Neural progenitor cell (in vitro differentiated cells): ENCODE results near the gene ILKAP. TPM values are rescaled to one million over a fixed set of nuclear protein-coding genes. Genes with fewer than 3 reads are reported as not detected.

Source experiments
- DNase-seq: peaks from one replicate; pipeline ENCODE4 v3.0.0-alpha.2; 2016; ENCODE audit warnings: low spot score
- H2AFZ ChIP-seq: fragments of 200-600 bp; sonication (generic); replicated peaks from 2 replicates; pipeline ENCODE4 v1.6.1; 2016; ENCODE audit warnings: antibody characterized with exemption
- H3F3A ChIP-seq: fragments of 200-600 bp; sonication (generic); 2 replicates; pipeline ENCODE4 v1.6.1; 2016; ENCODE audit warnings: antibody characterized with exemption, low read depth
- H3K27ac ChIP-seq: fragments of 200-600 bp; sonication (generic); 2 replicates; pipeline ENCODE4 v1.5.1; 2016; ENCODE audit warnings: mild to moderate bottlenecking
- H3K27me3 ChIP-seq: fragments of 200-600 bp; sonication (generic); 2 replicates; pipeline ENCODE4 v1.6.1; 2016; ENCODE audit warnings: mild to moderate bottlenecking, moderate library complexity
- H3K36me3 ChIP-seq: fragments of 200-600 bp; sonication (generic); 2 replicates; pipeline ENCODE4 v1.5.1; 2016
- H3K4me1 ChIP-seq: fragments of 200-600 bp; sonication (generic); 2 replicates; pipeline ENCODE4 v1.6.1; 2016; ENCODE audit warnings: mixed run types
- H3K4me2 ChIP-seq: fragments of 200-600 bp; sonication (generic); 2 replicates; pipeline ENCODE4 v1.6.1; 2016
- H3K4me3 ChIP-seq: fragments of 200-600 bp; sonication (generic); 2 replicates; pipeline ENCODE4 v1.5.1; 2016
- H3K79me2 ChIP-seq: fragments of 200-600 bp; sonication (generic); 2 replicates; pipeline ENCODE4 v1.6.1; 2016; ENCODE audit warnings: low read depth
- H3K9ac ChIP-seq: fragments of 200-600 bp; sonication (generic); 2 replicates; pipeline ENCODE4 v1.6.1; 2016
- H3K9me3 ChIP-seq: fragments of 200-600 bp; sonication (generic); 2 replicates; pipeline ENCODE4 v1.5.1; 2016; ENCODE audit warnings: low read depth
- H4K20me1 ChIP-seq: fragments of 200-600 bp; sonication (generic); 2 replicates; pipeline ENCODE4 v1.6.1; 2016; ENCODE audit warnings: low read depth
- H3K27ac Mint-ChIP-seq: 3 replicates; pipeline ENCODE4 v1.8.0; 2021; ENCODE audit warnings: mixed read lengths
- H3K27me3 Mint-ChIP-seq: 2 replicates; pipeline ENCODE4 v1.8.0; 2022; ENCODE audit warnings: low read depth, mild to moderate bottlenecking, inconsistent platforms, moderate library complexity, mixed read lengths; ENCODE audit not compliant: insufficient read depth
- H3K36me3 Mint-ChIP-seq: 3 replicates; pipeline ENCODE4 v1.8.0; 2021; ENCODE audit warnings: mixed read lengths
- H3K4me1 Mint-ChIP-seq: 3 replicates; pipeline ENCODE4 v1.8.0; 2021; ENCODE audit warnings: mixed read lengths
- H3K4me3 Mint-ChIP-seq: 3 replicates; pipeline ENCODE4 v1.8.0; 2021; ENCODE audit warnings: mild to moderate bottlenecking, moderate library complexity, mixed read lengths
- H3K9me3 Mint-ChIP-seq: 3 replicates; pipeline ENCODE4 v1.8.0; 2020; ENCODE audit warnings: mixed read lengths
- EZH2 ChIP-seq: fragments of 200-600 bp; sonication (generic); IDR thresholded peaks from 2 replicates; pipeline ENCODE4 v1.6.1; 2017; ENCODE audit warnings: antibody characterized with exemption, mild to moderate bottlenecking, moderate library complexity
- EZH2phosphoT487 ChIP-seq: fragments of 200-600 bp; sonication (generic); IDR thresholded peaks from 2 replicates; pipeline ENCODE4 v1.6.1; 2017; ENCODE audit warnings: antibody characterized with exemption
- total RNA-seq: library from RNA; depleted of rRNA; stranded (reverse); fragments of >200 nt; gene quantifications from 2 replicates; pipeline ENCODE4 v1.2.3, GENCODE V29; 2015; ENCODE audit warnings: low replicate concordance
- TF ChIP-seq, protein P1 (sequence below): fragments of 200-600 bp; sonication (generic); IDR thresholded peaks from 2 replicates; pipeline ENCODE4 v1.5.1; 2017; ENCODE audit warnings: antibody characterized with exemption, mild to moderate bottlenecking

The ILKAP gene
- total RNA-seq, 1 donor from 2014 or later: 19.0 TPM

DNA sequence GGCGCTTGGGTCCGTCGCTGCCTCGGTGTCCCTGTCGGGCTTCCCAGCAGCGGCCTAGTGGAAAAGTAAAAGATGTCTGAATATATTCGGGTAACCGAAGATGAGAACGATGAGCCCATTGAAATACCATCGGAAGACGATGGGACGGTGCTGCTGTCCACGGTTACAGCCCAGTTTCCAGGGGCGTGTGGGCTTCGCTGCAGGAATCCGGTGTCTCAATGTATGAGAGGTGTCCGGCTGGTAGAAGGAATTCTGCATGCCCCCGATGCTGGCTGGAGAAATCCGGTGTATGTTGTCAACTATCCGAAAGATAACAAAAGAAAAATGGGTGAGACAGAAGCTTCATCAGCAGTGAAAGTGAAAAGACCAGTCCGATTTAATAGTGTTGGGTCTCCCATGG, 28.3 kb upstream of the ILKAP start:
- Histone ChIP-seq H3K27ac (no peak overlapping the region), H3F3A (peaks cover 11% of the 10 kb centered on the region), H3K4me2 (peak overlapping the region; percentile 91), H3K79me2 (no peaks in the 10 kb centered on the region), H3K4me1 (no peaks in the 10 kb centered on the region), H3K9me3 (no peaks in the 10 kb centered on the region), H3K36me3 (no peaks in the 10 kb centered on the region), H3K4me3 (peak overlapping the region; percentile 51), H4K20me1 (no peaks in the 10 kb centered on the region), H3K27me3 (peaks cover 59% of the 10 kb centered on the region), H2AFZ (peak overlapping the region; percentile 88), H3K9ac (no peak overlapping the region)
- no peak for DNase-seq
- H3K36me3 Mint-ChIP-seq: peaks cover 1% of the 10 kb centered on the region
- TF ChIP-seq, protein P1, sequence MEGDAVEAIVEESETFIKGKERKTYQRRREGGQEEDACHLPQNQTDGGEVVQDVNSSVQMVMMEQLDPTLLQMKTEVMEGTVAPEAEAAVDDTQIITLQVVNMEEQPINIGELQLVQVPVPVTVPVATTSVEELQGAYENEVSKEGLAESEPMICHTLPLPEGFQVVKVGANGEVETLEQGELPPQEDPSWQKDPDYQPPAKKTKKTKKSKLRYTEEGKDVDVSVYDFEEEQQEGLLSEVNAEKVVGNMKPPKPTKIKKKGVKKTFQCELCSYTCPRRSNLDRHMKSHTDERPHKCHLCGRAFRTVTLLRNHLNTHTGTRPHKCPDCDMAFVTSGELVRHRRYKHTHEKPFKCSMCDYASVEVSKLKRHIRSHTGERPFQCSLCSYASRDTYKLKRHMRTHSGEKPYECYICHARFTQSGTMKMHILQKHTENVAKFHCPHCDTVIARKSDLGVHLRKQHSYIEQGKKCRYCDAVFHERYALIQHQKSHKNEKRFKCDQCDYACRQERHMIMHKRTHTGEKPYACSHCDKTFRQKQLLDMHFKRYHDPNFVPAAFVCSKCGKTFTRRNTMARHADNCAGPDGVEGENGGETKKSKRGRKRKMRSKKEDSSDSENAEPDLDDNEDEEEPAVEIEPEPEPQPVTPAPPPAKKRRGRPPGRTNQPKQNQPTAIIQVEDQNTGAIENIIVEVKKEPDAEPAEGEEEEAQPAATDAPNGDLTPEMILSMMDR: no peak
- TF ChIP-seq EZH2phosphoT487 (no peak), EZH2 (no peak)
- no peak overlapping the region for H3K27ac Mint-ChIP-seq
- peak overlapping the region; percentile 83 for H3K4me3 Mint-ChIP-seq
- peaks cover 9% of the 10 kb centered on the region for H3K9me3 Mint-ChIP-seq
- peaks cover 14% of the 10 kb centered on the region for H3K27me3 Mint-ChIP-seq
- no peaks in the 10 kb centered on the region for H3K4me1 Mint-ChIP-seq

GRCh38 chr2:238231251-238231793, 27.8 kb upstream of the ILKAP start:
- Histone ChIP-seq H4K20me1 (no peaks in the 10 kb centered on the region), H3K9ac (no peak overlapping the region)
- DNase-seq: peak; percentile 93

DNA sequence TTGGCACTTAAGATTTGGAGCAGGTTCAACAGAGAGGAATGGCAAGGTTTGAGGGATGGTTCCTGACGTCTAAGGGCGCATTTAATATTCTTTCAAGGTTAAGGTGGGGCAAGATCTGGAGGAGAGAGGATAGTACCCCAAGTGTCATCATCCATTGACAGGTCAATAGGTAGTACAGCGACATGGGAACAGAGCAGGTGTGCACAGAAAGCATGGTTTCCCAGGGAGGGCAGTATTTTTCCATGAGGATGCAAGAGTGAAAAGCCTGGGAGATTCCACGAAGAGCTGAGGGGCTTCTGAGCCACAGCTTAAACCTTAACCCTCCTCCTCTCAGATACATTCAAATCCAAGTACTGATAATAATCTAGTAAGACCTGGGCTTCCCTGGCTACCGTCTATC, 27.2 kb upstream of the ILKAP start:
- Histone ChIP-seq H3F3A (peaks cover 11% of the 10 kb centered on the region), H3K27ac (no peak overlapping the region), H2AFZ (peak overlapping the region; percentile 88), H4K20me1 (no peaks in the 10 kb centered on the region), H3K9me3 (no peaks in the 10 kb centered on the region), H3K79me2 (no peaks in the 10 kb centered on the region), H3K4me2 (peak overlapping the region; percentile 91), H3K4me3 (peak overlapping the region; percentile 51), H3K36me3 (no peaks in the 10 kb centered on the region), H3K4me1 (no peaks in the 10 kb centered on the region), H3K9ac (no peak overlapping the region), H3K27me3 (peaks cover 48% of the 10 kb centered on the region)
- TF ChIP-seq EZH2phosphoT487 (no peak), EZH2 (no peak)
- TF ChIP-seq, protein P1: no peak
- Mint-ChIP-seq H3K4me3 (peak overlapping the region; percentile 83), H3K4me1 (no peaks in the 10 kb centered on the region), H3K27me3 (peaks cover 12% of the 10 kb centered on the region), H3K27ac (no peak overlapping the region), H3K9me3 (peaks cover 9% of the 10 kb centered on the region), H3K36me3 (peaks cover 1% of the 10 kb centered on the region)
- DNase-seq: no peak

More at GRCh38 chr2:238231251-238231793, 27.8 kb upstream of the ILKAP start:
- Mint-ChIP-seq H3K27me3 (peaks cover 14% of the 10 kb centered on the region), H3K4me1 (no peaks in the 10 kb centered on the region), H3K27ac (no peak overlapping the region), H3K4me3 (peak overlapping the region; percentile 83), H3K36me3 (peaks cover 1% of the 10 kb centered on the region), H3K9me3 (peaks cover 9% of the 10 kb centered on the region)
- Histone ChIP-seq H3K27me3 (peaks cover 55% of the 10 kb centered on the region), H3K4me2 (peak overlapping the region; percentile 91), H3K27ac (no peak overlapping the region), H2AFZ (peak overlapping the region; percentile 88), H3K4me1 (no peaks in the 10 kb centered on the region), H3K9me3 (no peaks in the 10 kb centered on the region), H3K36me3 (no peaks in the 10 kb centered on the region), H3K79me2 (no peaks in the 10 kb centered on the region), H3K4me3 (peak overlapping the region; percentile 51), H3F3A (peaks cover 11% of the 10 kb centered on the region)
- peak; percentile 44 for TF ChIP-seq EZH2phosphoT487
- TF ChIP-seq, protein P1: no peak
- TF ChIP-seq EZH2: peak; percentile 65
